Measurements from ENCODE around the gene VPS37C. TPM values are rescaled to one million over a fixed set of nuclear protein-coding genes. Genes with fewer than 3 reads are reported as not detected.
A peak's percentile ranks its signal among the peaks of the same experiment; 100 is the strongest.
"Not testable (repeated sequence)": the region's sequence is repeated elsewhere in the genome, so short reads cannot be mapped to it uniquely, and the experiment has no call there.

Gene VPS37C
- total RNA-seq, 2 donors from 2014 or later, result 9.7 to 13.3 TPM

DNA sequence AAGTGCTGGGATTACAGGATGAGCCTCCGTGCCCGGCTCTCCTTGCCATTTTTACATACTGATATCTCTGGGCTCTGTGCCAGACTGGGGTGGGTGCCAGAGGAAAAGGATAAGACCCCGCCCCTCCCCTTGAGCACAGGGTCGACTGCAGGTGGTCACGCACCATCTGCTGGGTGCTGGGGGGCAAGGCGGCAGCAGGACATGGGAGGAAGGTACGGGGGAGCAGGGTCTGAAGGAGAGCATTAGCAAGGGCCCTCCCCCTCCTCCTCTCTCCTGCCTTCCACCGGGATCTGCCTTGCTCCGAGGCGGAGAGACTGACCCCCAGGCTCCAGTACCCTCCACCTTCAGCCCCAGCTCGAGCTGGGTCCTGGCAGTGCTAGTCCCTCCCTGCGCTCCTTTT, 32.4 kb upstream of the VPS37C start:
- Mint-ChIP-seq H3K9me3 (no peaks in the 10 kb centered on the region), H3K27ac (no peak overlapping the region), H3K27me3 (peaks cover 15 to 20% of the 10 kb centered on the region in 2 donors), H3K36me3 (no peaks in the 10 kb centered on the region), H3K4me3 (no peak overlapping the region), H3K4me1 (ENCODE audit: low read depth in 2 of 2) (no peaks in the 10 kb centered on the region)
- DNase-seq (ENCODE audit: low spot score) (peak; percentile 45), ATAC-seq (no peak)

DNA sequence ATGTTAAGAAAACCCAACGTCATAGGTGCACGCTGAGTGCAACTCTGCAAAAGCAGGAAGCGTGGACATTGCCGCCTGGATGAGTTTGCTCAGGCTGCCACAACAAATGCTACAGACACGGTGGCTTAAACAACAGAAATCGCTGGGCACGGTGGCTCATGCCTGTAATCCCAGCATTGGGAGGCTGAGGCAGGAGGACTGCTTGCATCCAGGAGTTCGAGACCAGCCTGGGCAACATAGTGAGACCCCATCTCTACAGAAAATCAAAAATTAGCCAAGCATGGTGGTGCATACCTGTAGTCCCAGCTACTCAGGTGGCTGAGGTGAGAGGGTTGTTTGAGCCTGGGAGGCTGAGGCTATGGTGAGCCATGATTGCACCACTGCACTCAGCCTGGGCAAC, 28.7 kb upstream of the VPS37C start:
- no peaks in the 10 kb centered on the region for H3K36me3 Mint-ChIP-seq
- H3K4me3 Mint-ChIP-seq, result no peak overlapping the region
- no peaks in the 10 kb centered on the region for H3K9me3 Mint-ChIP-seq
- H3K27ac Mint-ChIP-seq, result no peak overlapping the region
- H3K27me3 Mint-ChIP-seq, result peaks cover 7 to 10% of the 10 kb centered on the region in 2 donors
- peak; percentile 5 for DNase-seq (ENCODE audit: low spot score)
- peaks cover 0 to 3% of the 10 kb centered on the region in 2 donors for H3K4me1 Mint-ChIP-seq (ENCODE audit: low read depth in 2 of 2)
- ATAC-seq, result no peak

DNA sequence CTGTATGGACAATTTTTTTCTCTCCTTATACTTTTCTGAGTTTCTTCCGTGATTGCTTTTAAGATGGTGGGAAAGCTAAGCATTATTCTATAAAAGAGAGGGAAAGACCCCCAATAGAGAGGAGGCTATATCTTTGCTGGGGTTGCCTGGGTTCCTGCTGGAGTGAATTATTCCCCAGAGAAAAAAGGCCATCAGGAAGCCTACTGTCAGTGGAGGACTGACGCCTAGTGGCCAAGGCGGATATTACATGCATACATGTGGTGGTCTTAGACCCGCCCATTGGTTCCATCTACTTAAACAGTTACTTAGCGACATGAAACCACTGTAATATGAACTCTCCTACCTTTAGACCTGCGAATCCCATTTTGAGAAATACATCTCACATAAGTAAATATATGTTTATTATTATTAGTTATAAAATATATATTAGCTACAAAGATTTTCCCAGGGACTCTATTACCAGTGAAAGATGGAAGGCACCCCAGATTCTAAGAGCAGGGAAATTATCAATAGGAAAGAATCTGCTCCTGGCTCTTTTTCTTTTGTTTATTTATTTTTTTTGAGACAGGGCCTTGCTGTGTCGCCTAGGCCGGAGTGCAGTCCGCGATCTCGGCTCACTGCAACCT, 26.4 kb upstream of the VPS37C start:
- Mint-ChIP-seq H3K4me3 (no peak overlapping the region), H3K27ac (no peak overlapping the region), H3K36me3 (no peaks in the 10 kb centered on the region), H3K9me3 (no peaks in the 10 kb centered on the region), H3K4me1 (ENCODE audit: low read depth in 2 of 2) (peaks cover 0 to 3% of the 10 kb centered on the region in 2 donors), H3K27me3 (peaks cover 3 to 4% of the 10 kb centered on the region in 2 donors)
- ATAC-seq, result peak; percentile 77 to 78
- DNase-seq (ENCODE audit: low spot score), result peak; percentile 79

DNA sequence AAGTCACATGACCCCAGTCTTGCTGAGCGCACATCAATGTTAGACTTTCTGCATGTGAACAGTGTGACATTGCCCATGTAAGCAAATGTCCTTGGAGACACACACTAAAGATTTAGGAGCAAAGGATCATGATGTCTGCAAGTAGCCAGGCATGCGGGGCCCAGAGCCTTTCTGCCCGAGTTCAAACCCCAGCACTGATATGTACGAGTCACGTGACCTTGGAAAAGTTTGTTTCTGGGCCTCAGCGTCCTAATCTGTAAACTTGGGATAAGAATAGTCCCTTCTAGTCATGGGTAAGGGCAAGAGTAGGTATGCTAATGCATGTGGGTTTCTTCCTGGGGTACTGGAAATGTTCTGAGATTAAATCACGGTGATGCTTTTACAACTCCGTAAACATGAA, 25.3 kb upstream of the VPS37C start:
- DNase-seq (ENCODE audit: low spot score) (peak; percentile 13), ATAC-seq (no peak)
- Mint-ChIP-seq H3K9me3 (no peaks in the 10 kb centered on the region), H3K27ac (no peak overlapping the region), H3K4me1 (ENCODE audit: low read depth in 2 of 2) (peaks cover 0 to 3% of the 10 kb centered on the region in 2 donors), H3K36me3 (no peaks in the 10 kb centered on the region), H3K4me3 (no peak overlapping the region), H3K27me3 (peaks cover 0 to 2% of the 10 kb centered on the region in 2 donors)

DNA sequence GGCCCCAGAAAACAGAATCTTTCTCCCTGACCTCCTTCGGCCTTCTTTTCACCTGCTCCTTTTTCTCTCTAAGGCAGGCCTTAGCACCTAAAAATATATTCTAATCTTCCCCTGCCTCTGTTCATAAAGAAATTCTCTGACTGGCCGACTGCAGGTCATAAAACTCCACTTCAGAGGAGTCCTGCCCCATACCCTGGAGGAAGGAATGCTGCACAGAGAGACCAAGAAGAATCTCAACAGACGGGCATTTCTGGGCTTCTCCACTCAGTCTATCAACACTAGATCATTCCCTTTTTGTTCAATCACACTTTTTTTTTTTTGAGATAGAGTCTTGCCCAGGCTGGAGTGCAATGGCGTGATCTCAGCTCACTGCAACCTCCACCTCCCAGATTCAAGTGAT, 22.4 kb upstream of the VPS37C start:
- DNase-seq (ENCODE audit: low spot score) (no peak), ATAC-seq (no peak)
- no peak overlapping the region for H3K27ac Mint-ChIP-seq
- H3K4me3 Mint-ChIP-seq, result no peak overlapping the region
- no peaks in the 10 kb centered on the region for H3K36me3 Mint-ChIP-seq
- peaks cover 5% of the 10 kb centered on the region in 2 donors for H3K27me3 Mint-ChIP-seq
- peaks cover 0 to 3% of the 10 kb centered on the region in 2 donors for H3K4me1 Mint-ChIP-seq (ENCODE audit: low read depth in 2 of 2)
- H3K9me3 Mint-ChIP-seq, result no peaks in the 10 kb centered on the region

DNA sequence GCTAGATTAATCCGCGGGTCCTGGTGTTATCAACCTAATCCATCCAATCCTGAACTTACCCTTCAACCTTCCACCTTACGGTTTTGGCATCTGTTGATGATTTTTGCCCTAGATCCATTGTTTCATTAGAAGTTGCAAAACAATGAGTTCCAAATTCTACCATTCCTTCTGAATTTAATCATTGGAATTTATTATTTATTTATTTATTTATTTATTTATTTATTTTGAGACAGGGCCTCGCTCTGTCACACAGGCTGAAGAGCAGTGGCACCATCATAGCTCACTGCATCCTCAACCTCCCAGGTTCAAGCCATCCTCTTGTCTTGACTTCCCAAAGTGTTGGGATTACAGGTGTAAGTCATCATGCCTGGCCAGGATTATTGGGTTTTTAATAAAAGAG, 20.3 kb upstream of the VPS37C start:
- H3K27ac Mint-ChIP-seq, result no peak overlapping the region
- H3K4me1 Mint-ChIP-seq (ENCODE audit: low read depth in 2 of 2), result no peaks in the 10 kb centered on the region
- no peaks in the 10 kb centered on the region for H3K36me3 Mint-ChIP-seq
- ATAC-seq (no peak), DNase-seq (ENCODE audit: low spot score) (no peak)
- peaks cover 5% of the 10 kb centered on the region in 2 donors for H3K27me3 Mint-ChIP-seq
- H3K4me3 Mint-ChIP-seq, result no peak overlapping the region
- no peaks in the 10 kb centered on the region for H3K9me3 Mint-ChIP-seq

DNA sequence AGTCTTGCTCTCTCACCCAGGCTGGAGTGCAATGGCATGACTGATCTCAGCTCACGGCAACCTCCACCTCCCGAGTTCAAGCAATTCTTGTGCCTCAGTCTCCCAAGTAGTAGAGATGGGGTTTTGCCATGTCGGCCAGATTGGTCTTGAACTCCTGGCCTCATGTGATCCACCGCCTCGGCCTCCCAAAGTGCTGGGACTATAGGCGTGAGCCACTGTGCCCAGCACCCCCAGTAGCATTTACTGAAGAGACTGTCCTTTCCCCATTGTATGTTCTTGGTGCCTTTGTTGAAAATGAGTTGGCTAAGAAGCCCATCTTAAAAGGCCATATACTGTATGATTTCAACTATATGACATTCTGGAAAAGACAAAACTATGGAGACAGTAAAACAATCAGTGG, 19.0 kb upstream of the VPS37C start:
- H3K9me3 Mint-ChIP-seq; H3K27ac Mint-ChIP-seq; DNase-seq (ENCODE audit: low spot score); H3K4me1 Mint-ChIP-seq (ENCODE audit: low read depth in 2 of 2); H3K36me3 Mint-ChIP-seq; ATAC-seq; H3K4me3 Mint-ChIP-seq: not testable (repeated sequence)
- H3K27me3 Mint-ChIP-seq, result peaks cover 8 to 14% of the 10 kb centered on the region in 2 donors

DNA sequence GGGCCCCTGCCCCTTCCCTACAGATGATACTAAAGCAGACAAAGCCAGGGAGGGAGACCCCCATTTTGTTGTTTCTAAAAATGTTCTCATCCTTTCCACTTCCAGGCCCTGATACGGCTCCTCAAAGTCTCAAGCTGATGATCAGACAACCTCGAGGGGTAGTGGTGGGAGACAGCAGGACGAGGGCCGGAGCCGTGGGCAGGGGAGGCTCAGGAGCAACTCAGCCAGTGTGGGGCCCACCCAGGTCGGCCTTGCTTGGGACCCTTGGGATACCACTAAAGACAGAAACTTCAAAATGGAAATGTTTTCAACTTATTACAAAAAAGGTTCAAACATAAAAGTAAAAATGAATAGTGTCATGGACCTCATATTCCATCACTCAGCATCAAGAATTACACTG, 15.2 kb upstream of the VPS37C start:
- no peaks in the 10 kb centered on the region for H3K36me3 Mint-ChIP-seq
- ATAC-seq, result no peak
- peaks cover 5% of the 10 kb centered on the region for H3K9me3 Mint-ChIP-seq
- peaks cover 19 to 30% of the 10 kb centered on the region in 2 donors for H3K27me3 Mint-ChIP-seq
- peaks cover 8 to 16% of the 10 kb centered on the region in 2 donors for H3K4me1 Mint-ChIP-seq (ENCODE audit: low read depth in 2 of 2)
- no peak for DNase-seq (ENCODE audit: low spot score)
- H3K4me3 Mint-ChIP-seq, result no peak overlapping the region
- no peak overlapping the region for H3K27ac Mint-ChIP-seq

DNA sequence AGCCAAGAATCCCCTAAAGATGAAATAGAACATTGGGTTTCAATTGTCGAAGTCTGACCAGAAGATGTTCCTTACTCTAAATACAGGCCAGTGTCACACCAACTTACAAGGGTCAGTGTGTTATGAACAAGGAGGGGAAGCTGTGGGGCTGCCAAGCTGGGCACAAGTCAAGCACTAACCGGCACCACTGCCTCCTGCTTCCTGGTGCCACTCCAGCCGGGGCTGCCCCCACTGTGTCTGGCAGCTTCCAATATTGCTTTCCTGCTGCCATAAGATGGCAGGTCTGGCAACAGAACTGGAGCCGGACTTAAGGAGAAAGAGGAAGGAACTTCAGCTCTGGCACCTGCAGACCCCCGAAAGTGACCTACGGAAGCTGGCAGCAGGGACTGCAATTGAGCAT, 13.7 kb upstream of the VPS37C start:
- ATAC-seq, result no peak
- DNase-seq (ENCODE audit: low spot score), result no peak
- Mint-ChIP-seq H3K4me1 (ENCODE audit: low read depth in 2 of 2) (peaks cover 8 to 16% of the 10 kb centered on the region in 2 donors), H3K4me3 (no peak overlapping the region), H3K27ac (no peak overlapping the region), H3K36me3 (no peaks in the 10 kb centered on the region), H3K9me3 (peaks cover 5% of the 10 kb centered on the region), H3K27me3 (peaks cover 19 to 30% of the 10 kb centered on the region in 2 donors)

DNA sequence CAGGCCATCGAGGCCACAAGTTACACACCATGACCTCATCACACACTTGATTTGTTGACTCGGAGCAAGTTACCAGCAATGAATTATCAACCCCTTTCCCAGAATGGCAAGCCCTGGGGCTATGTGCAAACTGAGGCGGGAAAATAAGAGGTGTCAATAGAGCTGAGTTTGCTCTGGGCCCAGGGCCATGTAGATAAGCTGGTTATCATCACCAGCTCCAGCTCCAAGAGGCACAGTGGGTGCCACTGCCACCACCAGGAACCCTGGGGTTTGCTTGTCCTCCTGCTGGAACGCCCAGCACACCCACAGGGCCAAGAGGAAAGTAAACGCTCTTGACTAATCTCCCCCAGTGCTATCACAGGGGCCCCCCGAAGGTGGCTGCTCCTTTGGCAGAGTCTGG, 13.0 kb upstream of the VPS37C start:
- Mint-ChIP-seq H3K4me3 (no peak overlapping the region), H3K4me1 (ENCODE audit: low read depth in 2 of 2) (peaks cover 8 to 16% of the 10 kb centered on the region in 2 donors), H3K36me3 (no peaks in the 10 kb centered on the region), H3K9me3 (peaks cover 5% of the 10 kb centered on the region), H3K27me3 (peaks cover 14 to 25% of the 10 kb centered on the region in 2 donors), H3K27ac (no peak overlapping the region)
- DNase-seq (ENCODE audit: low spot score), result no peak
- no peak for ATAC-seq

DNA sequence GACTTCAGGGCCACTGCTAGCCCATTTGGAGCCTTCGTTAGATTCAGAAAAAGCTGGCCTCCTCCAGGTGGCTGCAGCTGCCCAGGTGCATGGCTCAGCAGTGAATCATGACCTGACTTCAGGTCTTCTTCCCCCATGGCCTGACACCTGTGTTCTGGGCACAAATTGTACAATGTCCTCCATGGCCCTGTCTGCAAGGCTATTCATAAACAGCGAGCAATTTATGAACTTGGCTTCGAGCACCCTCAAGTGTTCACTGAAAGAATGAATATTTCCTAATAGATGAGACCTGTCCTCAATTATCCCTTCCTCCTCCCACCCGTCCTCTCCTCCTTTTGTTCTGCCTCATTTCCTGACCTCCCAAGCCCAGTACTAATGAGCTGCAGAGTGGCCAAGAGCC, 12.2 kb upstream of the VPS37C start:
- H3K4me1 Mint-ChIP-seq (ENCODE audit: low read depth in 2 of 2), result peaks cover 8 to 20% of the 10 kb centered on the region in 2 donors
- ATAC-seq (no peak), DNase-seq (ENCODE audit: low spot score) (no peak)
- no peak overlapping the region for H3K27ac Mint-ChIP-seq
- no peak overlapping the region for H3K4me3 Mint-ChIP-seq
- H3K27me3 Mint-ChIP-seq, result peaks cover 14 to 24% of the 10 kb centered on the region in 2 donors
- peaks cover 5% of the 10 kb centered on the region for H3K9me3 Mint-ChIP-seq
- no peaks in the 10 kb centered on the region for H3K36me3 Mint-ChIP-seq

DNA sequence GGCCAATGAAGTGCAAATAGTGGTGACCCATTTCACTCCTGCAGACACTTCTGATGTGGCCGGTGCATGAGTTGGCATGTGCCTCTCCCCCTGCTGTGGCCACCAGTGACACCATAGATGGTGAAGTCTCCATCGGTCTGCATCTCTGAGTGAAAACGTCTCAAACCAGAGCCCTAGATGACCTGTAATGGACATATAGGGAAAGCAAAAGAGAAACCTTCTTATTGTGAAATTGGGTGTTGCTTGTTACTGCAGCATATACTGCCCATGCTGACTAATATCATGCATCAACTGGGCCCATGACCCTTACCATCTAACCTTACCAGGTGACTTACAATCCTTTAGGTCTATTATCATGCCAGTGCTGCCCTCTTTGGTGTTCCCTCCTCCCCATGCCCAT, 11.7 kb upstream of the VPS37C start:
- H3K27ac Mint-ChIP-seq, result peak overlapping the region in 1 of 2 donors; percentile 75
- H3K4me1 Mint-ChIP-seq (ENCODE audit: low read depth in 2 of 2), result peaks cover 8 to 20% of the 10 kb centered on the region in 2 donors
- peaks cover 5% of the 10 kb centered on the region for H3K9me3 Mint-ChIP-seq
- no peaks in the 10 kb centered on the region for H3K36me3 Mint-ChIP-seq
- H3K4me3 Mint-ChIP-seq, result no peak overlapping the region
- DNase-seq (ENCODE audit: low spot score) (no peak), ATAC-seq (peak; percentile 62 to 79)
- H3K27me3 Mint-ChIP-seq, result peaks cover 14 to 24% of the 10 kb centered on the region in 2 donors

DNA sequence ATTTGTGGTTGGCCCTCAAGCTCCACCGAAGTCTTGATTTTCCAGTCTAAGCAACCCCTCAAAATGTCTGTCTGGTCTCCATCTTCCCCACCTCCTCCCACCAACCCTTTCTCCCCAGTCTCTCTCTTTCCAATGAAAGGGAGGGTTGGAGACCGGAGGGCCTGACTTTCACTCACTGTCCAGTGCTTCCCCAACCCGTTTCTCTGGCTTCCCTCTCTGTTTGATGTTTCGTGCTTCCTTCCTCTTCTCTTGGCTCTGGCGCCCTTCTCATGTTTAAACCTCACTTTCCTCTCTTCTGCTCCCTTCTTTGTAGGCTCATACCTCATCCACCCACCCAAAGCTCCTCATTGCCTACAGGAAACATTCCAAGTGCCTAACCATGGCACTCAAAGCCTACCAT, 11.1 kb upstream of the VPS37C start:
- DNase-seq (ENCODE audit: low spot score), result no peak
- peaks cover 12 to 23% of the 10 kb centered on the region in 2 donors for H3K4me1 Mint-ChIP-seq (ENCODE audit: low read depth in 2 of 2)
- H3K9me3 Mint-ChIP-seq, result peaks cover 5% of the 10 kb centered on the region
- no peak overlapping the region for H3K4me3 Mint-ChIP-seq
- no peak for ATAC-seq
- H3K27ac Mint-ChIP-seq, result peak overlapping the region in 1 of 2 donors; percentile 75
- peaks cover 14 to 24% of the 10 kb centered on the region in 2 donors for H3K27me3 Mint-ChIP-seq
- no peaks in the 10 kb centered on the region for H3K36me3 Mint-ChIP-seq

DNA sequence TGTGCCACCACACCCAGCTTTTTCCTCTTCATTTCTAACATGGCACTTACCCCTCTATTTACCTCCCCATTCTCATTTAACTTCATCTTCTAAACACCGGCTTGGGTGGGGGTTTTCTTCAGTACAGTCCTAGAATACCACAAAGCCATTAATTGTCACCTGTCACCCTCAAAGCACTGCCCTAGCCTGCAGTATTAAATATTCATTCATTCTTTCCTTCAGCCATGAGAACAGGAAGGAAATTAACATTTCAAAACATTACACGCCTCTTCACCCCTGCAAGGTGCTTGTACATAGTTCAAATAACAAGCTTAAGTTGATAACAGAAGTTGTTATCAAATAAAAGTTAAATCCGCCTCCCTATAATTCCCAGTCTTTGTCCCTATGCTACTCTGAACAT, 10.7 kb upstream of the VPS37C start:
- Mint-ChIP-seq H3K4me1 (ENCODE audit: low read depth in 2 of 2) (peaks cover 13 to 24% of the 10 kb centered on the region in 2 donors), H3K27ac (peak overlapping the region in 1 of 2 donors; percentile 75), H3K9me3 (peaks cover 5% of the 10 kb centered on the region), H3K27me3 (peaks cover 14 to 24% of the 10 kb centered on the region in 2 donors), H3K36me3 (no peaks in the 10 kb centered on the region), H3K4me3 (no peak overlapping the region)
- DNase-seq (ENCODE audit: low spot score), result no peak
- no peak for ATAC-seq

DNA sequence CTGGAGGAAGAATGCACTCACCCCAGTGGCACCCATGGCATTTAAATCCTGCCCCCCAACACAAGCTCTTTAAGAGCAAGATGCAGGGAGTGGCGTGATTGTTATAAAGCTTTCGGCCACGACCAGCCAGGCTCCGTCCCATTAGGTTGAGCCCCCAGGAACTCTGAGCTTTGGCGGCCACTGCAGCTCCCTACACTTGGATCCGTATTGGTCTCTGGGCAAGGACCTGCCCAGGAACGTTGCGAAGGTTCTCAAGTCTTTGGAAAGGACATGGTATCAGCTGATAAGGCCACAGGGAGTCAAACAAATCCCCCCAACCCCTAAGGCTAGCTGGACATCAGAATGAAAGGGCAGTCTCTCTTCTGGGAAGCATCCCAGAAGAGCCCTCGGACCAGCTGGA, 9.3 kb upstream of the VPS37C start:
- no peak overlapping the region for H3K4me3 Mint-ChIP-seq
- no peaks in the 10 kb centered on the region for H3K36me3 Mint-ChIP-seq
- DNase-seq (ENCODE audit: low spot score), result no peak
- peaks cover 13 to 24% of the 10 kb centered on the region in 2 donors for H3K4me1 Mint-ChIP-seq (ENCODE audit: low read depth in 2 of 2)
- peaks cover 5% of the 10 kb centered on the region for H3K9me3 Mint-ChIP-seq
- peaks cover 5 to 21% of the 10 kb centered on the region in 2 donors for H3K27me3 Mint-ChIP-seq
- H3K27ac Mint-ChIP-seq, result no peak overlapping the region
- ATAC-seq, result no peak

Data from natural killer cell treated with Interleukin-12 subunit alpha and Interleukin-12 subunit beta and Interleukin-15 and Interleukin-18, amount 100 ng/mL, for 72 hours (primary cell).